Stimulated activated CD4-positive, alpha-beta T cell treated with anti-CD3 and anti-CD28 coated beads, Interleukin-1b, Interleukin-23, amount 100 ng/mL, for 48 hours (primary cell): ENCODE results near the gene FOXL2.

Experiments used
- DNase-seq: peaks from one replicate; pipeline ENCODE4 v3.0.0-alpha.2; 2020

Gene FOXL2

DNA sequence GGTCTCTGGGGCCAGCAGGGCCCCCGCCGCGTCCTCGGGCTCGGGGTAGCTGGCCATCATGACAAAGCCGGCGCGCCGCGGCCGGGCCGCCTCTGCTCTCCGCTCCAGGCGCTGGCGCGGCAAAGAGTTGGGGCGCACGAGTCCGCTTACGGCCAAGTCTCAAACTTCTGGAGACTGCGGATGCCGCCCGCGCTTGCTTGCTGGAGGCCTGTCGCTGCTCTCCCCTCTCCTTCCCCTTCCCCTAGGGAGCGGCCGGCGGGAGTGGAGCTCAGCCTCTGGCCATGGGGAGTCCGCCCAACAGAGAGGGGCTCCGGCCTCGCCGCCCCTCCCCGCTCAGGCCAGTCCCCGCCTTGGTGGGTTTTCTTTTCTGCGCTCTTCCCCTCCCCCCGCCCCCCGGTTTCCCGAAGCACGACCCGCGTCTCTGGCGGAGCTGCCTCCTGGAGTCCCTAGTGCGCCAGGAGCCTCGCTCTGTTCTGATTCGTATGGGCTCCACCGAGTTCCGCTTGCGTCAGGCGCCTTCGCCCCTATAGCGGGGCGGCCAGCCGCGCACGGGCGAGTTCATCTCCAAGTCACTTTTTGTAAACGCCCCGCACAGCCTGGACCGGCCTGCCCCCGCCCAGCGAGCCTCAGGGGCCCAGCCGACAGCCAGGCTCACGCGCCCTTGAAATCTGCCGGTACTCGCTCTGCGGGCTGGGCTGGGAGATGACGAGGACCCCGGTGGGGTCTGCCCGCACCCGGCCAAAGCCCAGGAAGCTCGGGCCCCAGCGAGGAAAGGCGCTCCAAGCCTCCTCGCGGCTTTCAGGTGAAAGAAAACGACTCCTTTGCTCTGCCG is at the start of gene FOXL2, which contains the start of gene FOXL2NB:
Gene FOXL2, minus strand, starts transcription at position 475 of the 832 bp plus-strand sequence. Its CDS starts 415 bp downstream, at position 60.
Gene FOXL2NB, plus strand, starts transcription at position 555 of the 832 bp plus-strand sequence. Its CDS starts 148 bp downstream, at position 703.
- no peak for DNase-seq

- DNase-seq, result no peak
These were observed 48.8 kb upstream of the FOXL2 start for GRCh38 chr3:138995706-138996105.

DNA sequence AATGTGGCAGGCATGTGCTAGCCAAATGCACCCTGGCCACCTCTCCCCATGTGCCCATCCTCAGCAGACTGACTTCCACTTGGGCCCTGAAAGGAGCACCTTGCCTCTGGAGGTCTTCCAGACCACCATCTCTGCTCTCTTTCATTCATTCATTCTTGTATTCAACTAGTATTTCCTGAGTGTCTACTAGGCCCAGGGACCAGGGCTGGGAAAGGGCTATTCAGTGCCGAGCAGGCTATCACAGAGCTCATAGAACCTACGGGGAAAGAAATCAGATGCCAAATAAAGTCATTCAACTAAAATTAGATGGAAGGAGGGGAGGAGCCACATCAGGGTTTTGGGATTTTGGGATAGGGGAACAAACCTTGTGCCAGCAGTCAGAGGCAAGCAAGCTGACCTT is 40.2 kb upstream of the FOXL2 start:
- no peak for DNase-seq

DNA sequence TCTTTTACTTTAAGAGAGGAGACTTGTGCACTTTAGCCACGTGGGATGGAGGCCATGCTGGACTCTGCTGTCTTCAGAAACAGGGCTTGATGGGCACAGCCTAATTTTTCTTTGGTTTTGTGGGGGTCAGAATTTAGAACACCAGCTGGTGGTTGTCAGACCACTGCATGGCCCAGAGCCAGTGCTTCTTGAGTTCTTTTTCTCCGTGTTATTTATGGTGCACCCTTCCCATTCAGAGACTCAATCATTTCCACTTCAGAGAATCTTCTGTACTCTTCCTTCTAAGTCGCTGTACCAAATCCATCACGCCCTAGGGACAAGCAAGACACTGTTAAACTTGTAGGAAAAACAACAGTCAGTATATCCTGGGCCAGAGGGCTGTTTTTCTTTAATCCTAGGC is 39.0 kb upstream of the FOXL2 start:
- DNase-seq, result no peak

GRCh38 chr3:138984816-138985215 is 37.9 kb upstream of the FOXL2 start:
- no peak for DNase-seq

DNA sequence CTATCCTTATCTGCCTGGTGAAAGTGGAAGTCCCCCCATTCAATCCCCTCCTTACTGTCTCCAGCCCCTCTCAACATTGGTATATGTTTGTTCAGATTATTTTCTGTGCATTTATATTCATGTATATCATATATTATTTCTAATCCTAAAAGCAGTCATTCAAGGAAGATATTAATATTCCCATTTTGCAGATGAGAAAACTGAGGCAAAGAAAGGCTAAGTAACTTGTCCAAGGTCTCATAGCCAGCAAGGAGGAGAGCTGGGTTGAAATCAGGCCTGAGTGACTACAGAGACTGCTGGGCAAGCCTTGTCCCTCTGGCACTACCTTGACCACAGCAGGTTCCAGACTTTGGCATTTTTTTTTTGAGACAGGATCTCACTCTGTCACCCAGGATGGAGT is 29.1 kb upstream of the FOXL2 start:
- DNase-seq, result no peak

- DNase-seq, result no peak
These were observed 28.4 kb upstream of the FOXL2 start for GRCh38 chr3:138975351-138975750.

- no peak for DNase-seq
These were observed 27.5 kb upstream of the FOXL2 start for GRCh38 chr3:138974462-138974861.

GRCh38 chr3:138972941-138973340 is 26.0 kb upstream of the FOXL2 start:
- no peak for DNase-seq

DNA sequence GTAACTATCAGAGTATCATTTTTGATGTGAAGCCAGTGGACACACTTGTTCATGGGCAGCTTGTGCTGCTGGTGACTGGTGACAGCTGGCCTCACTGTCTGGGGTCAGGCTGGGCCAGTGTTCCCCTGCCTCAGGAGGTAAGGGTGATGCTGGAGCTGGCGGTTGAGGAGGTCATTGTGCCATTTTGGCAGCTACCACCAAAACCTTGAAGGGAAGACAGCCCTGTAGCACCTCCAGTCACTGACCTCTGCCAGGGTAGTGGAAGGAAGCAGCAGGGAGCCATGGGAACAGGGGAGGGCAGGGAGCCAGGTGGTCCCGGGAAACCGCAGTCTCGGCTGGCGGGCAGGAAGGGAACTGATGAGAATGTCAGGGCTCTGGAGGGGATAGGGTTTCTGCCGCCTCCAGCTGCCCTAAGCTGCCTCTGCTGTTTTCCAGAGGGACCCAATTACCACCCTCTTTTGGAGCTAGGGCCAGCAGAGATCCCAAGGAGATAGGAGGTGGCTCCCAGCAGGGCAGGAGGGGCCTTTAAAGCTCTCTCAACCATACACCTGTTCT is 24.9 kb upstream of the FOXL2 start:
- DNase-seq, result no peak

DNA sequence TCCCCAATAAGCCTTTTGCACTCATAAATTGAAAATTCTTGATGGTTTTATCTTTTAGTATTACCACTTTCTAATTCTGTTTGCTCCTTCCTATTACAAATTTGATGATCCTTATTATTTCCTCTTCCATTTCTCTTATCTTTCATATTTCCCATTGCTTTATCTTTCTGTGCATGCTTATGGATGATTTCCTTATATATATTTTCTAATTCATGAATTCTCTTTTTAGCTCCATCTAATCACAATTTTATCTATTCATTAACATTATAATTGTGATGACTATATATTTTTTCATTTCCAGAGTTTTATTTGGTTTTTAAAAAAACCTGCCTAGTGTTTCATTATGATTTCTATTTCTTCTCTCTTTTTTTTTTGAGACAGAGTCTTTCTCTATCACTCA is 18.0 kb upstream of the FOXL2 start:
- DNase-seq, result no peak

- DNase-seq, result no peak
These were observed 17.3 kb upstream of the FOXL2 start for GRCh38 chr3:138964264-138964663.

GRCh38 chr3:138962854-138963560 is 16.1 kb upstream of the FOXL2 start:
- DNase-seq, result no peak

- DNase-seq, result no peak
These were observed 13.5 kb upstream of the FOXL2 start for GRCh38 chr3:138960417-138960852.

- no peak for DNase-seq
These were observed 3.8 kb upstream of the FOXL2 start for GRCh38 chr3:138950701-138951100.

DNA sequence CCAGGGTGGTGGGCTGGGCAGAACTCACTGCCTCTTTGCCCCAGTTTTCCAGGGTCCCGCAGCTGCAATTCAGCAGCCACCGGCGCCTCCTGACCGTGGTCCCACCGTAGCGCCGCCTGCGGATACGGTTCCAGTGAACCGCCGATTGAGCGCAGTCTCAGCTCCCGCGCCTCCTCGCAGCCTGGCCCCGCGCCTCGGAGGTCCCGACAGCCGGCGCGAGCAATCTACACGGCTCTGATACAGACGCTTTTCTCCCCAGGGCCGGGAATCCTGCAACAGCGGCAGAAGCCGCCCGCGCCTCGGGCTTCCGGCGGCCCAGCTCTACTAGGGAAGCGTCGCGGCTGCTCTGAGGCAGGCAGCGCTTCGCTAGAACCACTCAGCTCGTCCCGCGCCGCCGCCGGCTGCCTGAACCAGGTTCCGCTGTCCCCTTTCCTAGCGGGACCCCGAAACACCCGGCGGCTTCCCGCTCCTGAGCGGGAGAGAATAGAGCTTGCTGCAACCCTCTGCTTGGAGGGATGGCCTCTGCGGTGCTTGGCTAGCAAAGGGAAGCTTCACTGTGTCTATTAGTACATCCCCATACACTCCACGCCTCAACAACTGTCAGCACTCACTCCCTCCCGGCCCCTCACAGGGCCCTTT is 3.2 kb upstream of the FOXL2 start:
- DNase-seq, result no peak

GRCh38 chr3:138949445-138950005 is 2.6 kb upstream of the FOXL2 start:
- no peak for DNase-seq

- DNase-seq, result no peak
These were observed 2.1 kb upstream of the FOXL2 start for GRCh38 chr3:138949002-138949418.

GRCh38 chr3:138948371-138949001 is 1.5 kb upstream of the FOXL2 start:
- no peak for DNase-seq

GRCh38 chr3:138947495-138948121 is 671 bp upstream of the FOXL2 start:
- no peak for DNase-seq

- no peak for DNase-seq
These were observed 951 bp downstream of the FOXL2 start for GRCh38 chr3:138945709-138946662.
